CD14-positive monocyte (primary cell): ENCODE data around the gene CHMP1B. TPM values are rescaled to one million over a fixed set of nuclear protein-coding genes. Genes with fewer than 3 reads are reported as not detected.
A peak's percentile ranks its signal among the peaks of the same experiment; 100 is the strongest.
"Not testable (repeated sequence)": the region's sequence is repeated elsewhere in the genome, so short reads cannot be mapped to it uniquely, and the experiment has no call there.

Source experiments
- DNase-seq, 3 donors: peaks; one replicate each; pipeline ENCODE4 v3.0.0-alpha.2; 2011 to 2022
- H2AFZ ChIP-seq: 2 replicates; pipeline ENCODE4 v1.6.0; 2012; ENCODE audit warnings: mild to moderate bottlenecking, low read depth, low read length, inconsistent platforms; ENCODE audit not compliant: insufficient read depth, poor library complexity, severe bottlenecking
- H3K27ac ChIP-seq, 2 donors: 1 replicate in 1 of 2; 2 replicates in 1 of 2; pipeline ENCODE4 v1.5.1; 2012 to 2013; ENCODE audit warnings: low read length in 2 of 2, control low read depth in 1 of 2, inconsistent platforms in 1 of 2, low read depth in 1 of 2, mild to moderate bottlenecking in 1 of 2
- H3K27me3 ChIP-seq, 2 donors: one replicate each; pipeline versions ENCODE4 v1.6.0 to v1.6.1; 2011 to 2013; ENCODE audit warnings: low read length in 2 of 2; ENCODE audit not compliant: control insufficient read depth in 2 of 2, insufficient read depth in 2 of 2
- H3K36me3 ChIP-seq, 2 donors: replicated peaks in 1 of 2; 1 replicate in 1 of 2; 2 replicates in 1 of 2; pipeline versions ENCODE4 v1.5.1 to v1.6.1; 2012 to 2013; ENCODE audit warnings: low read length in 2 of 2, control low read depth in 1 of 2, inconsistent platforms in 1 of 2, mild to moderate bottlenecking in 1 of 2; ENCODE audit not compliant: insufficient read depth in 2 of 2, control insufficient read depth in 1 of 2
- H3K4me1 ChIP-seq, 2 donors: 1 replicate in 1 of 2; 2 replicates in 1 of 2; pipeline versions ENCODE4 v1.5.1 to v1.6.1; 2012 to 2013; ENCODE audit warnings: low read length in 2 of 2, control low read depth in 1 of 2, inconsistent platforms in 1 of 2, mild to moderate bottlenecking in 1 of 2, moderate library complexity in 1 of 2; ENCODE audit not compliant: insufficient read depth in 2 of 2, control insufficient read depth in 1 of 2
- H3K4me2 ChIP-seq: replicated peaks from 2 replicates; pipeline ENCODE3; 2012; ENCODE audit warnings: low read length, moderate library complexity, mild to moderate bottlenecking; ENCODE audit not compliant: poor library complexity, severe bottlenecking; ENCODE audit errors: extremely low read depth
- H3K4me3 ChIP-seq, 3 experiments: fragments of 200-600 bp in 1 of 3; sonication (generic) in 1 of 3; replicated peaks in 1 of 3; 1 replicate in 2 of 3; 2 replicates in 1 of 3; pipeline ENCODE4 v1.5.1; 2011 to 2013; ENCODE audit warnings: low read length in 3 of 3, mild to moderate bottlenecking in 3 of 3, control low read depth in 2 of 3, low read depth in 2 of 3, inconsistent platforms in 1 of 3, moderate library complexity in 1 of 3
- H3K79me2 ChIP-seq: 2 replicates; pipeline ENCODE4 v1.6.0; 2012; ENCODE audit warnings: mild to moderate bottlenecking, control low read depth, inconsistent platforms, low read length, moderate library complexity; ENCODE audit not compliant: insufficient read depth
- H3K9ac ChIP-seq: 2 replicates; pipeline ENCODE4 v1.6.0; 2017; ENCODE audit warnings: low read length, mild to moderate bottlenecking; ENCODE audit not compliant: insufficient read depth, poor library complexity, severe bottlenecking
- H3K9me3 ChIP-seq, 2 donors: replicated peaks in 1 of 2; 1 replicate in 1 of 2; 2 replicates in 1 of 2; pipeline versions ENCODE4 v1.5.1 to v1.6.1; 2012 to 2013; ENCODE audit warnings: low read length in 2 of 2, control low read depth in 1 of 2; ENCODE audit not compliant: control insufficient read depth in 1 of 2, insufficient read depth in 1 of 2
- H4K20me1 ChIP-seq: 2 replicates; pipeline ENCODE4 v1.6.0; 2012; ENCODE audit warnings: mild to moderate bottlenecking, low read length, control low read depth, moderate library complexity; ENCODE audit not compliant: insufficient read depth
- H3K27ac Mint-ChIP-seq, 7 donors: one replicate each; pipeline ENCODE4 v1.8.0; 2020; ENCODE audit warnings: mild to moderate bottlenecking in 7 of 7, mixed read lengths in 7 of 7, moderate library complexity in 6 of 7, inconsistent platforms in 2 of 7
- H3K27me3 Mint-ChIP-seq, 3 donors: one replicate each; pipeline ENCODE4 v1.8.0; 2021 to 2022; ENCODE audit warnings: low read depth in 3 of 3, mild to moderate bottlenecking in 3 of 3, mixed read lengths in 3 of 3, moderate library complexity in 3 of 3, inconsistent platforms in 1 of 3
- H3K36me3 Mint-ChIP-seq, 2 donors: one replicate each; pipeline ENCODE4 v1.8.0; 2020; ENCODE audit warnings: mixed read lengths in 2 of 2, inconsistent platforms in 1 of 2, mild to moderate bottlenecking in 1 of 2
- H3K4me1 Mint-ChIP-seq: one replicate; pipeline ENCODE4 v1.8.0; 2020; ENCODE audit warnings: mild to moderate bottlenecking, mixed read lengths
- H3K4me3 Mint-ChIP-seq, 2 donors: one replicate each; pipeline ENCODE4 v1.8.0; 2020; ENCODE audit warnings: mild to moderate bottlenecking in 2 of 2, mixed read lengths in 2 of 2, moderate library complexity in 1 of 2
- H3K9me3 Mint-ChIP-seq, 7 donors: one replicate each; pipeline ENCODE4 v1.8.0; 2020 to 2022; ENCODE audit warnings: mixed read lengths in 7 of 7, mild to moderate bottlenecking in 6 of 7, moderate library complexity in 6 of 7, inconsistent platforms in 2 of 7
- WGBS: methylation state at CpG from one replicate; pipeline ENCODE4 v1.1.5; 2013; ENCODE audit warnings: missing lambda C conversion rate; ENCODE audit not compliant: insufficient coverage; 5-methylcytosine and 5-hydroxymethylcytosine counted together
- intact Hi-C, 2 donors: fragments of 100-400 bp; cut with micrococcal nuclease; formaldehyde crosslinking; loops; one replicate each; pipeline versions ENCODE4 v1.15.0 to v1.15.1; 2023
- polyA plus RNA-seq, 3 donors: library from polyadenylated mRNA; depleted of rRNA in 1 of 3; unstranded in 2 of 3; stranded (reverse) in 1 of 3; fragments of 300-500 nt in 2 of 3; fragments of >200 nt in 1 of 3; fragmentation: Illumina TruSeq in 2 of 3; gene quantifications; 1 replicate in 2 of 3; 2 replicates in 1 of 3; pipeline ENCODE4 v1.2.3, GENCODE V29; 2012 to 2021
- TF ChIP-seq, protein P1 (sequence below): fragments of 200-600 bp; IDR thresholded peaks from one replicate; pipeline ENCODE4 v1.8.0; 2022; ENCODE audit warnings: antibody characterized with exemption, mild to moderate bottlenecking

Gene CHMP1B
- polyA plus RNA-seq, 3 donors = 95.2 to 182 (median 105) TPM

- Mint-ChIP-seq H3K9me3 (peaks cover 0 to 2% (median 0%) of the 10 kb centered on the region in 7 donors), H3K4me1 (peaks cover 47% of the 10 kb centered on the region), H3K4me3 (no peak overlapping the region), H3K27me3 (no peaks in the 10 kb centered on the region), H3K36me3 (peaks cover 55 to 75% of the 10 kb centered on the region in 2 donors), H3K27ac (no peak overlapping the region)
- Histone ChIP-seq H3K36me3 (peaks cover 46 to 65% of the 10 kb centered on the region in 2 donors), H3K4me2 (no peak overlapping the region), H3K4me3 (no peak overlapping the region), H3K9ac (no peak overlapping the region), H3K79me2 (peaks cover 5% of the 10 kb centered on the region), H3K27me3 (no peaks in the 10 kb centered on the region), H3K9me3 (no peaks in the 10 kb centered on the region), H2AFZ (no peak overlapping the region), H4K20me1 (no peaks in the 10 kb centered on the region), H3K4me1 (peaks cover 47 to 49% of the 10 kb centered on the region in 2 donors), H3K27ac (peak overlapping the region in 1 of 2 donors; percentile 25)
- TF ChIP-seq, protein P1, sequence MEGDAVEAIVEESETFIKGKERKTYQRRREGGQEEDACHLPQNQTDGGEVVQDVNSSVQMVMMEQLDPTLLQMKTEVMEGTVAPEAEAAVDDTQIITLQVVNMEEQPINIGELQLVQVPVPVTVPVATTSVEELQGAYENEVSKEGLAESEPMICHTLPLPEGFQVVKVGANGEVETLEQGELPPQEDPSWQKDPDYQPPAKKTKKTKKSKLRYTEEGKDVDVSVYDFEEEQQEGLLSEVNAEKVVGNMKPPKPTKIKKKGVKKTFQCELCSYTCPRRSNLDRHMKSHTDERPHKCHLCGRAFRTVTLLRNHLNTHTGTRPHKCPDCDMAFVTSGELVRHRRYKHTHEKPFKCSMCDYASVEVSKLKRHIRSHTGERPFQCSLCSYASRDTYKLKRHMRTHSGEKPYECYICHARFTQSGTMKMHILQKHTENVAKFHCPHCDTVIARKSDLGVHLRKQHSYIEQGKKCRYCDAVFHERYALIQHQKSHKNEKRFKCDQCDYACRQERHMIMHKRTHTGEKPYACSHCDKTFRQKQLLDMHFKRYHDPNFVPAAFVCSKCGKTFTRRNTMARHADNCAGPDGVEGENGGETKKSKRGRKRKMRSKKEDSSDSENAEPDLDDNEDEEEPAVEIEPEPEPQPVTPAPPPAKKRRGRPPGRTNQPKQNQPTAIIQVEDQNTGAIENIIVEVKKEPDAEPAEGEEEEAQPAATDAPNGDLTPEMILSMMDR = no peak
- 100% methylated on average over 2 of the region's 5 CpGs for WGBS
- intact Hi-C loops = no loop called here
- DNase-seq = no peak
These were observed 38.1 kb downstream of the CHMP1B start for GRCh38 chr18:11889284-11889683.

GRCh38 chr18:11891737-11892136 is 40.5 kb downstream of the CHMP1B start:
- H2AFZ ChIP-seq = no peak overlapping the region
- peaks cover 35% of the 10 kb centered on the region for H3K4me1 Mint-ChIP-seq

GRCh38 chr18:11892438-11892837 is 41.2 kb downstream of the CHMP1B start:
- H3K4me3 Mint-ChIP-seq, intact Hi-C loops: not testable (repeated sequence)
- 8% methylated on average over 3 of the region's 7 CpGs for WGBS

More at GRCh38 chr18:11891737-11892136, 40.5 kb downstream of the CHMP1B start:
- Histone ChIP-seq H3K36me3 (peaks cover 42 to 69% of the 10 kb centered on the region in 2 donors), H3K4me1 (peaks cover 30 to 33% of the 10 kb centered on the region in 2 donors), H3K27ac (peak overlapping the region in 1 of 2 donors; percentile 80), H3K9me3 (no peaks in the 10 kb centered on the region), H3K9ac (no peak overlapping the region), H3K4me3 (no peak overlapping the region), H3K79me2 (peaks cover 8% of the 10 kb centered on the region), H3K4me2 (no peak overlapping the region), H4K20me1 (no peaks in the 10 kb centered on the region), H3K27me3 (no peaks in the 10 kb centered on the region)
- H3K27me3 Mint-ChIP-seq = no peaks in the 10 kb centered on the region
- H3K9me3 Mint-ChIP-seq = peaks cover 0 to 2% (median 0%) of the 10 kb centered on the region in 7 donors
- no peak for DNase-seq
- no peak overlapping the region for H3K4me3 Mint-ChIP-seq
- intact Hi-C loops = no loop called here
- peak overlapping the region in 2 of 7 donors; percentile 19 to 64 for H3K27ac Mint-ChIP-seq
- TF ChIP-seq, protein P1 = no peak
- WGBS = 99% methylated on average over 8 of the region's 9 CpGs
- H3K36me3 Mint-ChIP-seq = peaks cover 58 to 78% of the 10 kb centered on the region in 2 donors

More at GRCh38 chr18:11892438-11892837, 41.2 kb downstream of the CHMP1B start:
- H3K4me3 ChIP-seq, H3K9me3 Mint-ChIP-seq, H4K20me1 ChIP-seq, H3K9me3 ChIP-seq, H3K27me3 ChIP-seq, H3K9ac ChIP-seq, H3K4me2 ChIP-seq, H3K79me2 ChIP-seq, H2AFZ ChIP-seq, H3K27me3 Mint-ChIP-seq, DNase-seq: not testable (repeated sequence)
- H3K4me1 Mint-ChIP-seq = peaks cover 35% of the 10 kb centered on the region
- peak overlapping the region; percentile 53 to 93 (median 79) for H3K27ac Mint-ChIP-seq
- Histone ChIP-seq H3K4me1 (peaks cover 30 to 33% of the 10 kb centered on the region in 2 donors), H3K36me3 (peaks cover 38 to 68% of the 10 kb centered on the region in 2 donors), H3K27ac (peak overlapping the region; percentile 16 to 80)
- peaks cover 58 to 78% of the 10 kb centered on the region in 2 donors for H3K36me3 Mint-ChIP-seq
